Mesothelial cell of epicardium (in vitro differentiated cells): Measurements from ENCODE around the gene CFDP1. TPM values are rescaled to one million over a fixed set of nuclear protein-coding genes. Genes with fewer than 3 reads are reported as not detected.
A peak's percentile ranks its signal among the peaks of the same experiment; 100 is the strongest.

ENCODE experiments used
- DNase-seq, 2 experiments: peaks; one replicate each; pipeline ENCODE4 v3.0.0; 2021; ENCODE audit warnings: low spot score in 2 of 2; ENCODE audit not compliant: unreplicated experiment in 2 of 2
- H3K27ac Mint-ChIP-seq: 2 replicates; pipeline ENCODE4 v1.8.0; 2021; ENCODE audit warnings: mixed read lengths
- H3K27me3 Mint-ChIP-seq: 2 replicates; pipeline ENCODE4 v1.8.0; 2021; ENCODE audit warnings: low read depth, mixed read lengths
- H3K36me3 Mint-ChIP-seq: 2 replicates; pipeline ENCODE4 v1.8.0; 2021; ENCODE audit warnings: mixed read lengths
- H3K4me1 Mint-ChIP-seq: 2 replicates; pipeline ENCODE4 v1.8.0; 2021; ENCODE audit warnings: mixed read lengths
- H3K4me3 Mint-ChIP-seq: 2 replicates; pipeline ENCODE4 v1.8.0; 2021; ENCODE audit warnings: mild to moderate bottlenecking, moderate library complexity, mixed read lengths
- H3K9me3 Mint-ChIP-seq: 2 replicates; pipeline ENCODE4 v1.8.0; 2021; ENCODE audit warnings: mixed read lengths
- total RNA-seq: library from RNA; stranded (reverse); gene quantifications from 3 replicates; pipeline ENCODE4 v1.2.1, GENCODE V29; 2021
- TF ChIP-seq, protein P1 (sequence below): fragments of 200-600 bp; sonication (generic); IDR thresholded peaks from one replicate; pipeline ENCODE4 v1.5.0; 2021; ENCODE audit warnings: antibody characterized with exemption; ENCODE audit not compliant: unreplicated experiment

CFDP1 gene
- total RNA-seq, 1 donor from 2014 or later = 89.1 TPM

DNA sequence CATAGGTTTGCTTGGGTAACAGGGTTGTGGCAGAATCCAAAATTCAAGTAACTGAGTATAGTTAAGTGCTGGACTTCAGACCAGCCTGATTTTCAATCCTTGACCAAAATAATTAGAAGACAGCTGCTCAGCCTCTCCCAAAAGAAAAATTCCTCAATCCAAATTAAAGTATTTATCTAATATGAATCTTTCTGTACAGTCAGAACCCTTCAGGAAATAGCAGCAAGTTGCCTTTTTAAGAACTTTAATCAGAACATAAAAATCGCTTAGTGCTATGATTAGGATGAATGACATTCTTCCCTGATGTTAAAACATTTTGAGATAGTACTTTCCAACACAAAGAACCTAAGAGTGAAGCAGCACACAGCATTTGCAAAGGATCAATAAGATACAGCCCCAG lies 50.2 kb downstream of the CFDP1 start:
- no peak overlapping the region for H3K27ac Mint-ChIP-seq
- TF ChIP-seq, protein P1, sequence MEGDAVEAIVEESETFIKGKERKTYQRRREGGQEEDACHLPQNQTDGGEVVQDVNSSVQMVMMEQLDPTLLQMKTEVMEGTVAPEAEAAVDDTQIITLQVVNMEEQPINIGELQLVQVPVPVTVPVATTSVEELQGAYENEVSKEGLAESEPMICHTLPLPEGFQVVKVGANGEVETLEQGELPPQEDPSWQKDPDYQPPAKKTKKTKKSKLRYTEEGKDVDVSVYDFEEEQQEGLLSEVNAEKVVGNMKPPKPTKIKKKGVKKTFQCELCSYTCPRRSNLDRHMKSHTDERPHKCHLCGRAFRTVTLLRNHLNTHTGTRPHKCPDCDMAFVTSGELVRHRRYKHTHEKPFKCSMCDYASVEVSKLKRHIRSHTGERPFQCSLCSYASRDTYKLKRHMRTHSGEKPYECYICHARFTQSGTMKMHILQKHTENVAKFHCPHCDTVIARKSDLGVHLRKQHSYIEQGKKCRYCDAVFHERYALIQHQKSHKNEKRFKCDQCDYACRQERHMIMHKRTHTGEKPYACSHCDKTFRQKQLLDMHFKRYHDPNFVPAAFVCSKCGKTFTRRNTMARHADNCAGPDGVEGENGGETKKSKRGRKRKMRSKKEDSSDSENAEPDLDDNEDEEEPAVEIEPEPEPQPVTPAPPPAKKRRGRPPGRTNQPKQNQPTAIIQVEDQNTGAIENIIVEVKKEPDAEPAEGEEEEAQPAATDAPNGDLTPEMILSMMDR = no peak

DNA sequence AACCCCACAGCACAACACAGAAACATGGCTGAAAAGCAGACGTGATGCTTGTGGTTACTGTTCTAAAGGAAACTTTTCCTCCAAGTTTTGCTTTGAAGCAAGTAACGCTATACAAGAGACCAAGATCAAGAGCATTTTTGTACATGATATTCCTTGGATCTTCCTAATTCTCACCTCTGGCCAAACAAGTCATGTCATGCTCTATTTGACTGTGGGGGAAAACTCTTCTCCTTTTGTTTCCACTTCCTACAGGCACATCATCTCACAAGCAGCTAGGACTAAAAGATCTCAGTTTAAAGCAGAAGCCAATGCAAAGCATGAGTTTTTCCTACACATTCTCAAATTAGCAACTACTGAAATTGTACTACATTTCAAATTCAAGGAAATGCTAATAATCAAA lies 50.7 kb downstream of the CFDP1 start:
- TF ChIP-seq, protein P1 = no peak
- Mint-ChIP-seq H3K27ac (peak overlapping the region; percentile 18), H3K4me3 (no peak overlapping the region), H3K27me3 (no peaks in the 10 kb centered on the region), H3K9me3 (no peaks in the 10 kb centered on the region), H3K36me3 (peaks cover under 1% of the 10 kb centered on the region), H3K4me1 (peaks cover 41% of the 10 kb centered on the region)
- no peak for DNase-seq

More for the DNA sequence above, 50.2 kb downstream of the CFDP1 start:
- DNase-seq = no peak
- Mint-ChIP-seq H3K36me3 (peaks cover 3% of the 10 kb centered on the region), H3K4me3 (no peak overlapping the region), H3K27me3 (no peaks in the 10 kb centered on the region), H3K4me1 (peaks cover 37% of the 10 kb centered on the region), H3K9me3 (no peaks in the 10 kb centered on the region)

DNA sequence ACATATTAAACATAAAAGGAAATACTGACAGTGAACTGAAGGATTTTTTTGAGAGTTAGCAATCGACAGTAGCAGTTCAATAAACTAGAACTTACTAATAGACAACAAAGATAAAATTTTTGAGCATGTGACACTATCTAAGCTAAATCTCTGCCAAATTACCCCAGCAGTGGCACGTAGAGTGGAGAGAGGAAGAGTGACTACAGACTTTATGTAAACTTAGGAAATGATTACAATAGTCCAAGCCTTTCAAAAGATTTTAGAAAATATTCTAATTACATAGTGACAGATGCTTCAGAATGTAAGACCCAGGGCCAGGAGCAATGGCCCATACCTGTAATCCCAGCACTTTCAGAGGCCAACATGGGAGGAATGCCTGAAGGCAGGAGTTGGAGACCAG lies 52.4 kb downstream of the CFDP1 start:
- H3K9me3 Mint-ChIP-seq = no peaks in the 10 kb centered on the region
- peaks cover 59% of the 10 kb centered on the region for H3K4me1 Mint-ChIP-seq
- TF ChIP-seq, protein P1 = no peak
- no peaks in the 10 kb centered on the region for H3K27me3 Mint-ChIP-seq
- no peak overlapping the region for H3K4me3 Mint-ChIP-seq
- DNase-seq = no peak
- H3K36me3 Mint-ChIP-seq = no peaks in the 10 kb centered on the region
- H3K27ac Mint-ChIP-seq = no peak overlapping the region

DNA sequence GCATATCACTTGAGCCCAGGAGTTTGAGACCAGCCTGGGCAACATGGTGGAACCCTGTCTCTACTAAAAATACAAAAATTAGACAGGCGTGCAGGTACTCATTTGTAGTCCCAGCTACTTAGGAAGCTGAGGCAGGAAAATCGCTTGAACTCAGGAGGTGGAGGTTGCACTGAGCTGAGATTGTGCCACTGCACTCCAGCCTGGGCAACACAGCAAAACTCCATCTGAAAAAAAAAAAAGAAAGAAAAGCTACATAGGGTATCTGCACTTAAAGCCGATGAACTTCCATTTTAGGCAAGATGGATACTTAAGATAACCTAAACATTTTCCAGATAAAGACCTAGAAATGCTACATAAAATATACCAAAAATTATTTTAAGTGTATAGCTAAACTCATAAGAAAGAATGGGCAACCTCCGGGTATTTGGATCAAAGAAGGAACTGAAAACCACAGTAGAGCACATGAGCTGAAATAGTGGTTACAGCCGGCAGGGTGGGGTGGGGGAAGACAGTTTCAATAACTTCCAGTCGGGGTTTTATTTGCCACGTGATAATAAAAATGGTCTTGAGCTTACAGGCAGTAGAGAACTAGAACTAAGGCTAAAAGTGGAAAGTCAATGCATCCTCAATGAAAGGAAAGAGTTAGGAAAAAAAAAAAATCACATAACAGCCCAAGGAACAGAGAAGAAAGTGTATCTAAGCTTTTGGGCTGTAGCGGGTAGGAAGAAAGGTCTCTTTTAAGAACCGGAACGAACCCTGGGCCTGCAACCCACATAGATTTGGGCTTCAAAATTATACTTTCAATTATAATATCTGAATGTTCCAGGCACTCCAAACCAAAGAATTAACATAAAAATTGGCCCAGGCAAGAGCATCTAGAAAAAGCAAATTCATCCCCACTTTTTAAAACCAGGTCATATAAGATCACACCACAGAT lies 53.1 kb downstream of the CFDP1 start:
- H3K36me3 Mint-ChIP-seq = peaks cover under 1% of the 10 kb centered on the region
- H3K27me3 Mint-ChIP-seq = no peaks in the 10 kb centered on the region
- TF ChIP-seq, protein P1 = no peak
- peak overlapping the region; percentile 45 for H3K27ac Mint-ChIP-seq
- peaks cover 59% of the 10 kb centered on the region for H3K4me1 Mint-ChIP-seq
- H3K9me3 Mint-ChIP-seq = no peaks in the 10 kb centered on the region
- H3K4me3 Mint-ChIP-seq = no peak overlapping the region
- DNase-seq = no peak

DNA sequence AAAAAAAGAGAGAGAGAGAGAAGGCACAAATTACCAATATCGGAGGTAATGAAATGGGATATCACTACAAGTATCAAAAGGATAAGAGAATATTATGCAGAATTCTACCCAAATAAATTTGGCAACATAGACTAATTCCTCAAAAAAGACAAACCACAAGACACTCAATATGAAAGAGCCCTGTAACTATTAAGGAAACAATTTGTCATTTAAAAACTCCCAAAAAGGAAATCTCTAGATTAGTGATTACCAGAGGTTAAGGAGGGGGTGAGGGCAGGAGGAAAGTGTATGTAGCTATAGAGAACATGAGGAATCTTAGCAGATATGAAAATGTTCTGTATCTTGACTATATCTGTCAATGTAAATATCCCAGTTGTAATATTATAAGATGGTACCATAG lies 54.0 kb downstream of the CFDP1 start:
- Mint-ChIP-seq H3K27me3 (no peaks in the 10 kb centered on the region), H3K27ac (no peak overlapping the region), H3K9me3 (no peaks in the 10 kb centered on the region), H3K4me3 (no peak overlapping the region), H3K36me3 (peaks cover 2% of the 10 kb centered on the region), H3K4me1 (peaks cover 58% of the 10 kb centered on the region)
- TF ChIP-seq, protein P1 = no peak
- no peak for DNase-seq
